Raji (cell line): ENCODE results near the gene CUL4A.

Experiments used
- POLR2A ChIP-seq: IDR thresholded peaks from 2 replicates; pipeline ENCODE4 v1.6.1; 2011; ENCODE audit warnings: low read depth, low read length, control low read depth; ENCODE audit not compliant: insufficient read depth

The CUL4A gene

GRCh38 chr13:113216254-113217048 lies 7.0 kb downstream of the CUL4A start:
- TF ChIP-seq POLR2A = no peak

- no peak for TF ChIP-seq POLR2A
Observed at GRCh38 chr13:113218586-113218985, 9.2 kb downstream of the CUL4A start.

GRCh38 chr13:113219256-113219940 lies 10.0 kb downstream of the CUL4A start:
- no peak for TF ChIP-seq POLR2A

- TF ChIP-seq POLR2A = no peak
Observed at GRCh38 chr13:113220141-113220598, 10.8 kb downstream of the CUL4A start.

GRCh38 chr13:113220877-113221276 lies 11.5 kb downstream of the CUL4A start:
- no peak for TF ChIP-seq POLR2A

DNA sequence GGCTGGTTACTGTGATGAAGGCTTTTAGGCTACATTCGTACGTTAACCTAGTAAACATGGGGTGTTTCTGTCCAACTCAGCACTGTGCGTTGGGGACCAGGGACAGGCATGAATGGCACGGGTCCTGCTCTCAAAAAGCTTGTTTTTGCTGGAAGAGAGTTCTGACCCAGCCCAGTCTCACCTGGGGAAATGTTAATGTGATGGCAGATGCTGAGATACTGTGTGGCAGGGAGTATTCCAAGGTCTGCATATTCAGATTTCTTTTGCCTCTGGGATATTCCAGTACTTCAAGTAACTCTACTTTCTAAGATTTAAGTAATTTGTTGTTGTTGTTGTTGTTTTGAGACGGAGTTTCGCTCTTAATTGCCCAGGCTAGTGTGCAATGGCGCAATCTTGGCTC lies 13.7 kb downstream of the CUL4A start:
- TF ChIP-seq POLR2A = no peak

DNA sequence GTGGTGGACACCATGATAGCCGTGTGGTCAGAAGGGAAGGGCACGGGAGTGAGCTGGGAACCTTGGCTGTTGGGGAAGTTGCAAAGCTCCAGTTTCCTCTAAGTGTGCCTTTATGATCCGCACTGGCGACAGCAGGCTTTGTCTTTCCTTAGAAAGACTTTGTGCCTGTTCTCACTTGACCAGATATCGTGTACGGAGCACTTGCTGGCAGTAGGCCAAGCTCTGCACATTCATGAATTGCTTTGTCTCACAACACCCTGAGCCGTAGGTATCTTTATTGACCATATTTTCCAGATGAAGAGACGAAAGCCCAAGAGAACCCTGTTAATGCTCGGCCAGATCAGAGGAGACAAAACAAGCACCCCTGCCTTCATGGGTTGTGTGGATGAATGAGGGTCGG lies 15.1 kb downstream of the CUL4A start:
- no peak for TF ChIP-seq POLR2A

- no peak for TF ChIP-seq POLR2A
Observed at GRCh38 chr13:113225515-113225914, 16.1 kb downstream of the CUL4A start.

GRCh38 chr13:113226873-113227450 lies 17.5 kb downstream of the CUL4A start:
- TF ChIP-seq POLR2A = no peak

DNA sequence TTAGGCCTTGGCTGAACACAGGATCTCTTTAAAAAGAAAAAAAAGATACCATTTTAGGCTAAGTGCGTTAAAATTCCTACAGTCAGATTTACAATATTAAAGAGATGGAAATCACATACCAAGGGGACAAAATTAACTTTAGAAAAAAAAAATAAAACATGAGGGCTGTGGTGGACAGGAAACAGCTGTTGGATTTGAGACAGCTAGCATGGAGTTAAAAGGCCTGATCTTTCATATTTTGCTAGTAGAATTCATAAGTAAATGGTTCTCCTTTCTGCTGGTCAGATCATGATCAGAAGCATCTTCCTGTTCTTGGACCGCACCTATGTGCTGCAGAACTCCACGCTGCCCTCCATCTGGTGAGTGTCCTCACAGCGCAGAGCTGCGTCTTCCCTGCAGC lies 19.7 kb downstream of the CUL4A start:
- TF ChIP-seq POLR2A = no peak

DNA sequence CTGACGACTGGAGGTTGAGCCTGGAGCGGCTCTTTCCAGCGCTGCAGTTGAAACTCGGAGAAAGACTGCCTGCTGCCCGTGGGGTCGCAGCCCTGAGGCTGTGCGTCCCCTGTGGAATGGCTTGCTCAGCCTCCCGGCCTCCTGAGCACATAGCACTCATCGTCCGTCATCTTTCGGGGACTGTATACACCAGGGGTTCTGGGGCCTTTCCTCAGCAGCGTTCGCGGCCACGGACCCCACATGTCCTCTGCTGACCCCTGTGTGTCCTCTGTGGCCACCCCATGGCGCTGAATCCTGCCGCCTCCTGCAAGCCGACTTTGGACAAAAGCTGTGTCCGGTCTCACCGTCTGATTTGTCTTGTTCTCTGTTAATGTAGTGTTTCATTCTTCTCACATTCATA lies 20.4 kb downstream of the CUL4A start:
- no peak for TF ChIP-seq POLR2A

- no peak for TF ChIP-seq POLR2A
Observed at GRCh38 chr13:113231306-113232207, 22.1 kb downstream of the CUL4A start.

DNA sequence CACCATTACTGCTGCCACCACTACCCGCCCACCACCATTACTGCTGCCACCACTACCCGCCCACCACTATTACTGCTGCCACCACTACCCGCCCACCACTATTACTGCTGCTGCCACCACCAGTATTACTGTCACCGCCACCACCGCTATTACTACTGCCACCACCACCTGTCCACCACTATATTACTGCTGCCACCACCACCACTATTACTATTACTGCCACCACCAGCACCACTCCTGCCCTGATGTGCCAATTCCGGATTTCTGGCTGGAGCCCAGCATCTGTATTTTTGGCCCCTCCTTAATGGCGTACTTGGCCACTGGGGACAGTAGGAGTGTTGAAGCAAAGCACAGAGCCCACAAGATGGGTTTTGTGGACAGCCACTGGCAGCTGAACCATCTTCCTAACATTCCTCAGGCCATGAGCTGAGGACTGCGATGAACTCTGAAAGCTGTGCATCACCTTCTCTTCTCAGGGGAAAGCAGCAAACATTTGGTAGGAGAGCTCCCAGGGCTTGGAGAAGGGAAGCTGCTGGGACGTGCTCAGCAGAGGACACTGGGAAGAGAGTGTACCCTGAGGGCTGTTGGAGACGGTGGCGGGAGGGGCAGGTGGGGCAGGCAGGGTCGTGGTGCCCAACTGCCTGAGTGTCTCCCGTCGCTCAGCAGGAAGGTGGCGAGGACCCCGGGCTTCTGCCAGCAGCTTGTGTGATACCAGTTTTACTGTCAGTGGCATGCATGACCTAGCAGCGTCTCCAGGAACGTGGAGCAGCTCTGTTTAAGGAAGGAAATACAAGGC lies 23.0 kb downstream of the CUL4A start:
- TF ChIP-seq POLR2A = no peak

DNA sequence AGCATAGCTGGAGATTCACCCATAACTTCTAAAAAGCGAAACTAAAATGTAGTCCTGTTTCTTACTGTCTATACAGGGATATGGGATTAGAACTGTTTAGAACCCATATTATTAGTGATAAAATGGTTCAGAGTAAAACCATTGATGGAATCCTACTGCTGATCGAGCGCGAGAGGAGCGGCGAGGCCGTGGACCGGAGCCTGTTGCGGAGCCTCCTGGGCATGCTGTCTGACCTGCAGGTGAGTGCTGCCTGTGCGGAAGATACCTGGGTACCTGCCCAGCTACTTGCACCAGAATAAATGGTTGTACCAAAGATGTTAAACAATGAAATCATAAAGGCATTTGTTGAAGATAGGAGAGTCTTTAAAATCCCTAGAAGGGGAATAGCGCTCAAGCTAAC lies 23.7 kb downstream of the CUL4A start:
- no peak for TF ChIP-seq POLR2A

DNA sequence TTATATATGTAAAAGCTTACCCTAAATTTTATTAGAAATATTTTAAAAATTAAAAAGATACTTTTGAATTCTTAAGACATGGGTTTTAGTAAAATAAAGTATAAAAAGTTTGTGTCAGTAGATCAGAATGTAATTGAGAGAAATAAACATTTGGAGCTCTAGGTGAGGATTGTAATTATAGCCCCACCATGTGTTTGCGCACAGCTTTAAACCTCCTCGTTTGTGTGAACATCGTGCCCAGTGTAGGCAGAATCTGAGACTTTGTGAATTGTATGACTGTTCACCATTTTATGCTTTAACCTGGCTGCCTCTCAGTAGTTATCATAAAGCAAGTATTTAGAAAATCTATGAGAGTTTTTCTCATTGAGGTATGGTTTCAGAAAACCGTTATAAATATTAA lies 29.1 kb downstream of the CUL4A start:
- no peak for TF ChIP-seq POLR2A

DNA sequence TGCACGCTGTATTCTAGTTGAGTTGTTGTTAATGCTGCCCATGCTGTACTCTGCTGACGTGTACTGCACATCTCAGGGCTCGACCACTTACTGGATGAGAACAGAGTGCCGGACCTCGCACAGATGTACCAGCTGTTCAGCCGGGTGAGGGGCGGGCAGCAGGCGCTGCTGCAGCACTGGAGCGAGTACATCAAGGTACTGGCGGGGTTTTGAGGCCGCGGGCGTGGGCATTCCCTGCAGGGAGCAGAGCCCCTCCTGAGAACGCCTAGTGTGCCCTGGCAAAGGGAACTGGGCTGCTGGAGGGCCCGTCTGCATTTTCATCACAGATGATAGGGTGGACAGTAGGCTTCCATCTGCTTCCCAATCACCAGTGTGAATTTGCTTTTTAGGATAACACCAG lies 29.9 kb downstream of the CUL4A start:
- TF ChIP-seq POLR2A = no peak
